HEK293 (cell line): ENCODE results near the gene PEX26.

ENCODE experiments used
- CTCF ChIA-PET: fragments of 350-600 bp; formaldehyde crosslinking; extraction: SDS; loops from one replicate; lab custom pipeline; 2021; ENCODE audit warnings: antibody characterized with exemption; lab: Yijun Ruan, JAX
- POLR2A ChIA-PET: fragments of 300-600 bp; formaldehyde crosslinking; extraction: SDS; loops from one replicate; lab custom pipeline; 2020; ENCODE audit warnings: antibody characterized with exemption, inconsistent platforms; lab: Yijun Ruan, JAX
- H3K27ac ChIP-seq: fragments of 200-500 bp; sonication (Bioruptor generic); 2 replicates; pipeline ENCODE4 v1.5.1; 2014; ENCODE audit warnings: low read depth, low read length, control low read depth, inconsistent platforms; ENCODE audit errors: extremely low read depth
- H3K36me3 ChIP-seq, 2 experiments: fragments of 200-500 bp in 1 of 2; sonication (Bioruptor generic) in 1 of 2; 1 replicate in 1 of 2; 2 replicates in 1 of 2; pipeline ENCODE4 v1.5.1; 2014 to 2017; ENCODE audit warnings: inconsistent platforms in 2 of 2, low read length in 2 of 2; ENCODE audit not compliant: control insufficient read depth in 2 of 2, insufficient read depth in 1 of 2
- H3K4me1 ChIP-seq: fragments of 200-500 bp; sonication (Bioruptor generic); 2 replicates; pipeline ENCODE4 v1.5.1; 2014; ENCODE audit warnings: mild to moderate bottlenecking, low read length, inconsistent platforms; ENCODE audit not compliant: control insufficient read depth, insufficient read depth
- H3K4me3 ChIP-seq: 2 replicates; pipeline ENCODE4 v1.5.1; 2011; ENCODE audit warnings: low read depth, mild to moderate bottlenecking, control low read depth, low read length, moderate library complexity
- H3K9me3 ChIP-seq: fragments of 200-500 bp; sonication (Bioruptor generic); 2 replicates; pipeline ENCODE4 v1.5.1; 2014; ENCODE audit warnings: low read depth, low read length, inconsistent platforms; ENCODE audit not compliant: control insufficient read depth, insufficient read depth
- CTCF ChIP-seq: fragments of 450-650 bp; formaldehyde crosslinking; IDR thresholded peaks from 2 replicates; pipeline ENCODE4 v1.5.1; 2016; ENCODE audit warnings: missing biosample characterization, missing genetic modification characterization
- GLIS1 ChIP-seq: fragments of 450-650 bp; formaldehyde crosslinking; IDR thresholded peaks from 2 replicates; pipeline ENCODE4 v1.5.1; 2016; ENCODE audit warnings: missing biosample characterization, missing genetic modification characterization
- GLIS2 ChIP-seq: fragments of 450-650 bp; formaldehyde crosslinking; IDR thresholded peaks from 2 replicates; pipeline ENCODE4 v1.5.1; 2016; ENCODE audit warnings: missing biosample characterization, missing genetic modification characterization
- KLF1 ChIP-seq: fragments of 450-650 bp; formaldehyde crosslinking; IDR thresholded peaks from 2 replicates; pipeline ENCODE4 v1.5.1; 2016; ENCODE audit warnings: missing biosample characterization, missing genetic modification characterization
- KLF10 ChIP-seq: fragments of 450-650 bp; IDR thresholded peaks from 2 replicates; pipeline ENCODE4 v1.5.1; 2018; ENCODE audit warnings: missing biosample characterization, mild to moderate bottlenecking, missing genetic modification characterization
- PRDM1 ChIP-seq: fragments of 450-650 bp; formaldehyde crosslinking; IDR thresholded peaks from 2 replicates; pipeline ENCODE4; 2016; ENCODE audit warnings: missing biosample characterization, missing genetic modification characterization
- SCRT2 ChIP-seq: fragments of 450-650 bp; formaldehyde crosslinking; IDR thresholded peaks from 2 replicates; pipeline ENCODE4 v1.5.1; 2016; ENCODE audit warnings: missing biosample characterization, missing genetic modification characterization
- ZBTB7A ChIP-seq: fragments of 450-650 bp; formaldehyde crosslinking; IDR thresholded peaks from 2 replicates; pipeline ENCODE4 v1.5.1; 2016; ENCODE audit warnings: low read depth, missing biosample characterization, missing genetic modification characterization
- ZFP41 ChIP-seq: fragments of 450-650 bp; formaldehyde crosslinking; IDR thresholded peaks from 2 replicates; pipeline ENCODE4 v1.5.1; 2016; ENCODE audit warnings: missing biosample characterization, missing genetic modification characterization, borderline replicate concordance
- ZNF132 ChIP-seq: fragments of 450-650 bp; formaldehyde crosslinking; IDR thresholded peaks from 2 replicates; pipeline ENCODE4 v1.5.1; 2017; ENCODE audit warnings: missing biosample characterization, missing genetic modification characterization, borderline replicate concordance
- ZNF138 ChIP-seq: fragments of 450-650 bp; formaldehyde crosslinking; IDR thresholded peaks from 2 replicates; pipeline ENCODE4 v1.5.1; 2016; ENCODE audit warnings: missing biosample characterization, missing genetic modification characterization, borderline replicate concordance
- ZNF302 ChIP-seq: fragments of 450-650 bp; formaldehyde crosslinking; IDR thresholded peaks from 2 replicates; pipeline ENCODE4 v1.5.1; 2016; ENCODE audit warnings: missing biosample characterization, missing genetic modification characterization, low read depth
- ZNF350 ChIP-seq: fragments of 450-650 bp; formaldehyde crosslinking; IDR thresholded peaks from 2 replicates; pipeline ENCODE4 v1.5.0; 2017; ENCODE audit warnings: missing biosample characterization, mild to moderate bottlenecking, missing genetic modification characterization
- ZNF510 ChIP-seq: fragments of 450-650 bp; formaldehyde crosslinking; IDR thresholded peaks from 2 replicates; pipeline ENCODE4 v1.5.1; 2018; ENCODE audit warnings: mild to moderate bottlenecking, missing genetic modification characterization, missing biosample characterization; ENCODE audit not compliant: insufficient replicate concordance
- ZNF530 ChIP-seq: fragments of 450-650 bp; formaldehyde crosslinking; IDR thresholded peaks from 2 replicates; pipeline ENCODE4 v1.5.1; 2016; ENCODE audit warnings: low read depth, missing biosample characterization, missing genetic modification characterization
- ZNF585B ChIP-seq: fragments of 450-650 bp; formaldehyde crosslinking; IDR thresholded peaks from 2 replicates; pipeline ENCODE4 v1.5.1; 2016; ENCODE audit warnings: missing biosample characterization, missing genetic modification characterization
- ZNF660 ChIP-seq: fragments of 450-650 bp; IDR thresholded peaks from 2 replicates; pipeline ENCODE4 v1.5.1; 2018; ENCODE audit warnings: missing biosample characterization, mild to moderate bottlenecking, missing genetic modification characterization
- ZNF670 ChIP-seq: fragments of 450-650 bp; formaldehyde crosslinking; IDR thresholded peaks from 2 replicates; pipeline ENCODE4 v1.5.1; 2016; ENCODE audit warnings: missing biosample characterization, missing genetic modification characterization, low read depth
- ZNF843 ChIP-seq: fragments of 450-650 bp; formaldehyde crosslinking; IDR thresholded peaks from 2 replicates; pipeline ENCODE4 v1.5.1; 2016; ENCODE audit warnings: missing biosample characterization, missing genetic modification characterization
- ZSCAN23 ChIP-seq: fragments of 450-650 bp; formaldehyde crosslinking; IDR thresholded peaks from 2 replicates; pipeline ENCODE4 v1.5.1; 2016; ENCODE audit warnings: missing biosample characterization, missing genetic modification characterization
- TF ChIP-seq, protein P1 (sequence below): fragments of 450-650 bp; IDR thresholded peaks from 2 replicates; pipeline ENCODE4 v1.5.1; 2018; ENCODE audit warnings: missing biosample characterization, missing genetic modification characterization
- TF ChIP-seq, protein P2 (sequence below): fragments of 450-650 bp; formaldehyde crosslinking; IDR thresholded peaks from 2 replicates; pipeline ENCODE4 v1.5.1; 2016; ENCODE audit warnings: missing biosample characterization, missing genetic modification characterization
- TF ChIP-seq, protein P3 (sequence below): fragments of 450-650 bp; formaldehyde crosslinking; IDR thresholded peaks from 2 replicates; pipeline ENCODE4 v1.5.1; 2016; ENCODE audit warnings: missing biosample characterization, missing genetic modification characterization

Gene PEX26

GRCh38 chr22:18064636-18065035, 13.2 kb upstream of the PEX26 start (continued):
- no peak for TF ChIP-seq ZNF670 (tag by site-specific recombination)
- TF ChIP-seq, protein P1, sequence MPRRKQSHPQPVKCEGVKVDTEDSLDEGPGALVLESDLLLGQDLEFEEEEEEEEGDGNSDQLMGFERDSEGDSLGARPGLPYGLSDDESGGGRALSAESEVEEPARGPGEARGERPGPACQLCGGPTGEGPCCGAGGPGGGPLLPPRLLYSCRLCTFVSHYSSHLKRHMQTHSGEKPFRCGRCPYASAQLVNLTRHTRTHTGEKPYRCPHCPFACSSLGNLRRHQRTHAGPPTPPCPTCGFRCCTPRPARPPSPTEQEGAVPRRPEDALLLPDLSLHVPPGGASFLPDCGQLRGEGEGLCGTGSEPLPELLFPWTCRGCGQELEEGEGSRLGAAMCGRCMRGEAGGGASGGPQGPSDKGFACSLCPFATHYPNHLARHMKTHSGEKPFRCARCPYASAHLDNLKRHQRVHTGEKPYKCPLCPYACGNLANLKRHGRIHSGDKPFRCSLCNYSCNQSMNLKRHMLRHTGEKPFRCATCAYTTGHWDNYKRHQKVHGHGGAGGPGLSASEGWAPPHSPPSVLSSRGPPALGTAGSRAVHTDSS (tag by site-specific recombination), result no peak
- no peak for TF ChIP-seq ZNF350 (tag by site-specific recombination)
- TF ChIP-seq ZNF302, result no peak
- no peak for TF ChIP-seq KLF10 (tag by site-specific recombination)
- no peak for TF ChIP-seq ZNF843 (tag by site-specific recombination)
- TF ChIP-seq ZNF660 (tag by site-specific recombination), result no peak
- no peak for TF ChIP-seq ZNF585B (tag by site-specific recombination)

- H3K4me1 ChIP-seq, result no peaks in the 10 kb centered on the region
- H3K4me3 ChIP-seq, result no peak overlapping the region
- CTCF ChIA-PET, result interaction anchor here (0.7 to 6.3 kb wide), 6 partner anchors 10 to 235 kb away, joined by 3 to 95 read pairs (median 4); partner anchors contain the start of genes MICAL3 and PEX26
- H3K36me3 ChIP-seq, result no peaks in the 10 kb centered on the region
- no peaks in the 10 kb centered on the region for H3K9me3 ChIP-seq
- POLR2A ChIA-PET, result interaction anchor here (0.5 to 1.0 kb wide), 3 partner anchors 10 to 42 kb away, joined by 3 to 4 read pairs (median 3); no protein-coding TSS in a partner anchor
- no peak overlapping the region for H3K27ac ChIP-seq
- no peak for TF ChIP-seq SCRT2 (tag by site-specific recombination)
- 0 out of 2 replicates have a peak, but pooled peaks have one; percentile 10 for TF ChIP-seq CTCF (tag by site-specific recombination)
Measured at GRCh38 chr22:18065256-18065655, 12.5 kb upstream of the PEX26 start.

- ChIA-PET CTCF (interaction anchor here (0.7 to 6.3 kb wide), 4 partner anchors 9 to 385 kb away, joined by 3 to 95 read pairs (median 4); partner anchors contain the start of gene PEX26), POLR2A (no interaction called here)
- TF ChIP-seq ZSCAN23 (tag by site-specific recombination) (no peak), PRDM1 (tag by site-specific recombination) (0 out of 2 replicates have a peak, but pooled peaks have one; percentile 19)
- no peaks in the 10 kb centered on the region for H3K9me3 ChIP-seq
- no peaks in the 10 kb centered on the region for H3K4me1 ChIP-seq
- no peaks in the 10 kb centered on the region for H3K36me3 ChIP-seq
- no peak overlapping the region for H3K27ac ChIP-seq
- H3K4me3 ChIP-seq, result no peak overlapping the region
Measured at GRCh38 chr22:18066181-18066859, 11.5 kb upstream of the PEX26 start.

- no peaks in the 10 kb centered on the region for H3K9me3 ChIP-seq
- no peaks in the 10 kb centered on the region for H3K36me3 ChIP-seq
- CTCF ChIA-PET, result no interaction called here
- POLR2A ChIA-PET, result no interaction called here
- H3K27ac ChIP-seq, result no peak overlapping the region
- H3K4me3 ChIP-seq, result no peak overlapping the region
- H3K4me1 ChIP-seq, result no peaks in the 10 kb centered on the region
- TF ChIP-seq GLIS2 (tag by site-specific recombination) (no peak), ZNF132 (tag by site-specific recombination) (no peak), ZNF138 (tag by site-specific recombination) (no peak), ZNF510 (no peak), ZFP41 (no peak), SCRT2 (tag by site-specific recombination) (no peak), ZBTB7A (tag by site-specific recombination) (no peak), ZNF530 (tag by site-specific recombination) (no peak), GLIS1 (no peak), KLF1 (tag by site-specific recombination) (no peak)
- TF ChIP-seq, protein P2, sequence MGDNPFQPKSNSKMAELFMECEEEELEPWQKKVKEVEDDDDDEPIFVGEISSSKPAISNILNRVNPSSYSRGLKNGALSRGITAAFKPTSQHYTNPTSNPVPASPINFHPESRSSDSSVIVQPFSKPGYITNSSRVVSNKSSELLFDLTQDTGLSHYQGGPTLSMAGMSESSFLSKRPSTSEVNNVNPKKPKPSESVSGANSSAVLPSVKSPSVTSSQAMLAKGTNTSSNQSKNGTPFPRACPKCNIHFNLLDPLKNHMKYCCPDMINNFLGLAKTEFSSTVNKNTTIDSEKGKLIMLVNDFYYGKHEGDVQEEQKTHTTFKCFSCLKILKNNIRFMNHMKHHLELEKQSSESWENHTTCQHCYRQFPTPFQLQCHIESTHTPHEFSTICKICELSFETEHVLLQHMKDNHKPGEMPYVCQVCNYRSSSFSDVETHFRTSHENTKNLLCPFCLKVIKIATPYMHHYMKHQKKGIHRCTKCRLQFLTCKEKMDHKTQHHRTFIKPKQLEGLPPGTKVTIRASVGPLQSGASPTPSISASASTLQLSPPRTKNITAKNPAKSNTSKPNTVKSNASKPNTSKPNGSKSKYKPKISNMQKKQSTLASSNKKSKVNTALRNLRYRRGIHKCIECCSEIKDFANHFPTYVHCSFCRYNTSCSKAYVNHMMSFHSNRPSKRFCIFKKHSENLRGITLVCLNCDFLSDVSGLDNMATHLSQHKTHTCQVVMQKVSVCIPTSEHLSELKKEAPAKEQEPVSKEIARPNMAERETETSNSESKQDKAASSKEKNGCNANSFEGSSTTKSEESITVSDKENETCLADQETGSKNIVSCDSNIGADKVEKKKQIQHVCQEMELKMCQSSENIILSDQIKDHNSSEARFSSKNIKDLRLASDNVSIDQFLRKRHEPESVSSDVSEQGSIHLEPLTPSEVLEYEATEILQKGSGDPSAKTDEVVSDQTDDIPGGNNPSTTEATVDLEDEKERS (tag by site-specific recombination), result no peak
- TF ChIP-seq, protein P3, sequence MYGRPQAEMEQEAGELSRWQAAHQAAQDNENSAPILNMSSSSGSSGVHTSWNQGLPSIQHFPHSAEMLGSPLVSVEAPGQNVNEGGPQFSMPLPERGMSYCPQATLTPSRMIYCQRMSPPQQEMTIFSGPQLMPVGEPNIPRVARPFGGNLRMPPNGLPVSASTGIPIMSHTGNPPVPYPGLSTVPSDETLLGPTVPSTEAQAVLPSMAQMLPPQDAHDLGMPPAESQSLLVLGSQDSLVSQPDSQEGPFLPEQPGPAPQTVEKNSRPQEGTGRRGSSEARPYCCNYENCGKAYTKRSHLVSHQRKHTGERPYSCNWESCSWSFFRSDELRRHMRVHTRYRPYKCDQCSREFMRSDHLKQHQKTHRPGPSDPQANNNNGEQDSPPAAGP, result no peak
Measured at GRCh38 chr22:18067121-18067520, 10.7 kb upstream of the PEX26 start.
